NCI-H2107 treated with DMSO at 0.1 percent for 48 hours (cell line): ENCODE data around the gene ZNF12.
"Not testable (repeated sequence)": the region's sequence is repeated elsewhere in the genome, so short reads cannot be mapped to it uniquely, and the experiment has no call there.

Experiments
- DNase-seq: peaks from one replicate; lab custom pipeline; 2025; ENCODE audit not compliant: unreplicated experiment; lab: John Stamatoyannopoulos, UW

ZNF12 gene

GRCh38 chr7:6691609-6692106, 15.1 kb downstream of the ZNF12 start:
- DNase-seq: no peak

DNA sequence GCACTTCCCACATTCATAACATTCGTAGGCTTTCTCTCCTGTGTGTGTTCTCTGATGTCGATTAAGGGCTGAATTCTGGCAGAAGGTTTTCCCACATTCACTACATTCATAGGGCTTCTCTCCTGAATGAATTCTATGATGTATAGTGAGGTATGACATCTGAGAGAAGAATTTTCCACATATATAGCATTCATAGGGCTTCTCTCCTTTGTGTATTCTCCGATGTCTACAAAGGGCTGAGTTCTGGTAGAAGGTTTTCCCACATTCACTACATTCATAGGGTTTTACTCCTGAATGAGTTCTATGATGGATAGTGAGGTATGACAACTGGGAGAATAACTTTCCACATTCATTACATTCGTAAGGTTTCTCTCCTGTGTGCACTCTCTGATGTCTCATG, 15.6 kb downstream of the ZNF12 start:
- DNase-seq: no peak

DNA sequence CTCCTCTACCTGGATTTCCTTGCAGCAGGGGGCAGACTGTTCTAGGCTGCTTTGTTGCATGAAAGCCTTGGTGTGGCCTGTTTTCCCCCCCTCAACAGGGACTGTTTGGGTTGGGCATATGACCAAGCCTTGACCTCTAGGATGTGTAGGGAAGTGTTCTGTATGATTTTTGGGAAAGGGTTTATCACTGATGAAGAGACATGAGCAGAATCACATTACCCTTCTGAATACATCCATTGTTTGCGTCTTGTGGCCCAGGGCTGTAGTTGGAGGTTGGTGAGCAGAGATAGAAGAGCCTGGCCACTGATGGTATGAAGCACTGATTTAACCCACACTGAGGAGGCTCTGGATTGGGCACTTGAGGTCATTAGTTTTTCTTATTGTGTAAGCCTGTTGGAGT, 26.6 kb downstream of the ZNF12 start:
- DNase-seq: no peak

DNA sequence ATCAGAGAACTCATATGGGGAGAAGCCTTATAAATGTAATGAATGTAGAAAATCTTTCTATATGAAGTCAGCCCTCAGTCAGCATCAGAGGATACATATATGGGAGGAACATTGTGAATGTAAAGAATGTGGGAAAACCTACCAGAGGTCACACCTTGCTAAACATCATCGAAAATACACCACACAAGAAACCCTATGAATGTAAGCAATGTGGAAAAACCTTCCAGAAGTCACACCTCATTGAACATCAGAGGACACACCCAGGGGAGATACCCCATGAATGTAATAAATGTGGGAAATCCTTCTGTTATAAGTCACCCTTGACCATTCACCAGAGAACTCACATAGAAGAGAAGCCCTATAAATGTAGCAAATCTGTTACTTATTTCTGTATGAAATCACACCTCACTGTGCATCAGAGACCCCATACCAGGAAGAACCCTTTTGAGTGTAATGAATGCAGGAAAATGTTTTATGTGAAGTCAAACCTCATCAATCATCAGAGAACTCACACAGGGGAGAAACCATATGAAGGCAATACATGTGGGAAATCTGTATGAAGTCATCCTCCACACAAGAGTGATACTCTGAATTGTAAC, 30.8 kb downstream of the ZNF12 start:
- DNase-seq: no peak

DNA sequence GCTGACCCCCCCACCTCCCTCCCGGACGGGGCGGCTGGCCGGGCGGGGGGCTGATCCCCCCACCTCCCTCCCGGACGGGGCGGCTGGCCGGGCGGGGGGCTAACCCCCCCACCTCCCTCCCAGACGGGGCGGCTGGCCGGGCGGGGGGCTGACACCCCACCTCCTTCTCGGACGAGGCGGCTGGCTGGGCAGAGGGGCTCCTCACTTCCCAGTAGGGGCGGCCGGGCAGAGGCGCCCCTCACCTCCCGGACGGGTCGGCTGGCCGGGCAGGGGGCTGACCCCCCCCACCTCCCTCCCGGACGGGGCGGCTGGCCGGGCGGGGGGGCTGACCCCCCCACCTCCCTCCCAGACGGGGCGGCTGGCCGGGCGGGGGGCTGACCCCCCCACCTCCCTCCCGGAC, 35.9 kb downstream of the ZNF12 start:
- not testable (repeated sequence) for DNase-seq

GRCh38 chr7:6658618-6659345, 48.0 kb downstream of the ZNF12 start:
- no peak for DNase-seq

GRCh38 chr7:6656413-6656812, 50.3 kb downstream of the ZNF12 start:
- no peak for DNase-seq

- DNase-seq: no peak
Measured at GRCh38 chr7:6655636-6656385, 50.9 kb downstream of the ZNF12 start.

DNA sequence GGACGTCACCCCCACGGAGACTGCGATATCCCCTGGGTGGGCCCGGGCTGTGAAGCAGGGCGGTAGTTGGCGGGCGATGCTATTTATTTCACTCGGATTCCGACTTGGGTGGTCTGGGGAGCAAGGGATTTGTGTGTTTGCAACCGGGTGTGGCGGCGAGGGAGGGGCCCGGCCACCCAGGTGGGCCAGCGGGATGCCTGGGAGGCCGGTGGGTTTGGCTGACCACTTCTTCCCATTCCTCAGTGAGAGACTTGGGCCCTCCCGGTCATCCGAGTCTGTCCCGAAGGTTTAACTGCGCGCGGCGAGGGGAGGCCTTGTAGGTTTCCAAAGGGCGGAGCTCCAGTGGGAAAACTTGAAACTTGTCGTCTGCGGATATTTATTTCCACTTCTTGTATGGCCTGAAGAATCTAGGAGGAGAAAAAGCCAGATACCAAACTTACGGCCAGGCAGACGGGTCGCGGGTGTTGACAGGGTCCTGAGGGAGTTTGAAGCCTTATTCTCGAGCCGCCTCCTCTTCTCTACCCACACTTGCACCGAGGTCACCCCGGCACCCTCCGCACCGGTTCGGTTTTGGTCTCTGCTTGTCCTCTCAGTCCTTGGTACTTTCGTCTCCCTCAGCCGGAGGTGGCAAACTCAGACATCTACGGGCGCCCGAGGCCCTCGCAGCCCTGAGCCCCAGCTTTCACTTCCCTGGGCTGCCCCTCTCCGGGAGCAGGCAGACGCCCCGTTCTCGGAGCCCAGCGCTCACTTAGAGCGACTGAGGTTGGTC, 51.7 kb downstream of the ZNF12 start:
- no peak for DNase-seq

- DNase-seq: no peak
Measured at GRCh38 chr7:6654113-6654841, 52.5 kb downstream of the ZNF12 start.

- no peak for DNase-seq
Measured at GRCh38 chr7:6653071-6654003, 53.4 kb downstream of the ZNF12 start.

DNA sequence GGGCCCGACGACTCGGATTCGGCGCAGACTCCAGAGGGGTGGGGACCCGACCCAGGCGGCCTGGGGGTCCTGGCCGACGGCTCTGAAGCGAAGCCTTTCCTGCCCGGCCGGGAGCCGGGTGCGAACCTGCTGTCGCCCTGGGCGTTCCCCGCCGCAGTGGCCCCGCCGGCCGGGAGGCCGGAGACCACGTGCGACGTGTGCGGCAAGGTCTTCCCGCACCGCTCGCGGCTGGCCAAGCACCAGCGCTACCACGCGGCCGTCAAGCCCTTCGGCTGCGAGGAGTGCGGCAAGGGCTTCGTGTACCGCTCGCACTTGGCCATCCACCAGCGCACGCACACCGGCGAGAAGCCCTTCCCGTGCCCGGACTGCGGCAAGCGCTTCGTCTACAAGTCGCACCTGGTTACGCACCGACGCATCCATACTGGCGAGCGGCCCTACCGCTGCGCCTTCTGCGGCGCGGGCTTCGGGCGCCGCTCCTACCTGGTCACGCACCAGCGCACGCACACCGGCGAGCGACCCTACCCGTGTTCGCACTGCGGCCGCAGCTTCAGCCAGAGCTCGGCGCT, 54.2 kb downstream of the ZNF12 start:
- DNase-seq: no peak

DNA sequence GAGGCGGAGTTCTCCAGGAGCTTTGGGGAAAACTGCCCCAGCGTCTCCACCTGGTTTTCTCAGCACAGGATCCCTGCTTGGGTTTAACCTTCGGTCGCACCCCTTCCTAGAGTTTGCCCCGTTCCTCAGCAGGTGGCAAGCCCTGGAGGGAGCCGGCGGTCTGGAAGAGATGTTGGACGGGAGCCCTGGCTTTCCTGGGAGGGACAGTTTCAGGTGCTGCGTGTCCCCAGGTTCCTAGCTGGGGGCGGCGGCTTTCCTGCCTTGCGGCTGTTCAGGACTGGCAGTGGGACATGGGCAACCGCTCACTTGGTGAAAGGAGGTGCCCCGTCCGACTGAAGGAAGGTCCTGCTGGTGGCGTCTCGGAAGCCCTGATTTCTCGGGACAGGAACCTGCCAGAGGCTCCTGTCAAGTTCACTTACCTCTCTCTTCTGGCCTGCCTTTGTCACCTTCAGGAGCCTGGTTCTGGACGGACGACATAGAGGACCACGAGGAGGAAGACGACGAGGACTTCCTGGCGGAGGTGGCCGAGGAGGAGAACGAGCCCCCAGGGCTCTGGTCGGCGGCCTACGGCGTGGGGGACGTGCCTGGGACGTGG, 54.8 kb downstream of the ZNF12 start:
- no peak for DNase-seq

GRCh38 chr7:6650521-6651011, 56.2 kb downstream of the ZNF12 start:
- DNase-seq: no peak

- DNase-seq: no peak
Measured at GRCh38 chr7:6650086-6650485, 56.7 kb downstream of the ZNF12 start.

DNA sequence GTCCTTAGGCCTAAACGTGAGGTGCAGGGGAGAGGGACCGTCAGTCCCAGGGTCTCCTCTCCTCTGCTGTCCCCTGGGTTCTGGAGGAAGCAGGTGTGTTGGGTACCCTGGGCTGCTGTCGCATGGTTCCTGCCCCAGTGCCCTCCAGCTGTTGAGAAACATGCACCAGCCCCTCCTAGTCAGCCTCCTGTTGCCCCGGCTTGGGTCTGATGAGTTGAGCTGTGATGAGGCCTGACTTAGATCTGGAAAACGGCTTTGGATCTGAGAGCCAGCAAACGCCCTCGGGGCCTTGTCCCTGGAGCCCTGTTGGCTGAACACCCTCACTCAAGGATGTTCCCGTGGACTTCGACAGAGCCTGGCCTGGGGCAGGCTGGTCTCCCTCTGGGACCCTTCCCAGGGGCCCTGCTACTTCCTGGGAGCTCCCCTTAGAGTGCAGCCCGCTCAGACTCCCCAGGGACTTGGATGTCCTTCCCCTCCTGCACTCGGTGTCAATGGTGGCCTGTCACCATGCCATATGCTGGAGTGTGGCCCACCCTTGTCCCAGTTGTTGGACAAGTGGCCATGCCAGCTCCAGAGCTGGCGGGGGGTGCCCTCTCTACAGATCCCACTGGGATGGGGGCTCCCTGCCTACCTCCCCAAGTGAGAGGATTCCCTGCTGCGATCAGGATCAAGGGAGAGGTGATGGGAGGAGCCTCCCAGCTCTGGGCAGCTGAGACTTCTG, 57.3 kb downstream of the ZNF12 start:
- no peak for DNase-seq

DNA sequence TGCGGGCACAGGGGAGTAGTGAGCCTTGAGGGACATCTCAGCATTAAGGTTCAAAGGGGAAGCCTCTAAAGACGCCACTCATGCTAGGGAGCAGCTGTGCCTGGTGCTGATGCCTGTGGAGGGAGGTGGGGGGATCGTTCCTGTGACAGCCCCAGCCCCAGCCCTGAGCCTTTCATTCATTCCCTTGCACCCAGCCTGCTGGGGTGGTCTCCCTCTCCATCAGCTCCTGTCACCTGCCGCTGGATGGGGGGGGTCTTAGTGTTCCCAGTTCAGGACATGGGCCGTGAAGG, 58.0 kb downstream of the ZNF12 start:
- no peak for DNase-seq
